Neuronal stem cell (in vitro differentiated cells): ENCODE data around the gene GRIN3B.

Source experiments
- DNase-seq: peaks from one replicate; pipeline ENCODE4 v3.0.0-alpha.2; 2013; ENCODE audit warnings: low spot score
- H2AFZ ChIP-seq: one replicate; pipeline ENCODE4 v1.6.1; 2013; ENCODE audit warnings: mild to moderate bottlenecking, low read length, inconsistent platforms
- H2AK5ac ChIP-seq: 2 replicates; pipeline ENCODE4 v1.6.1; 2013; ENCODE audit warnings: low read depth, mild to moderate bottlenecking, inconsistent platforms, low read length, moderate library complexity, mixed read lengths
- H2BK120ac ChIP-seq: 2 replicates; pipeline ENCODE4 v1.6.1; 2013; ENCODE audit warnings: low read depth, mild to moderate bottlenecking, inconsistent platforms, low read length, moderate library complexity, mixed read lengths
- H2BK12ac ChIP-seq: one replicate; pipeline ENCODE4 v1.6.1; 2013; ENCODE audit warnings: low read length, inconsistent platforms
- H2BK15ac ChIP-seq: 2 replicates; pipeline ENCODE4 v1.6.1; 2013; ENCODE audit warnings: mild to moderate bottlenecking, low read length, inconsistent platforms, mixed read lengths
- H2BK5ac ChIP-seq: one replicate; pipeline ENCODE4 v1.6.1; 2013; ENCODE audit warnings: inconsistent platforms, mild to moderate bottlenecking, low read length, moderate library complexity
- H3K14ac ChIP-seq: one replicate; pipeline ENCODE4 v1.6.1; 2013; ENCODE audit warnings: low read length, inconsistent platforms
- H3K18ac ChIP-seq: 2 replicates; pipeline ENCODE4 v1.6.1; 2013; ENCODE audit warnings: low read length, inconsistent platforms
- H3K23ac ChIP-seq: 2 replicates; pipeline ENCODE4 v1.6.1; 2013; ENCODE audit warnings: low read depth, mild to moderate bottlenecking, mixed read lengths, low read length, inconsistent platforms; ENCODE audit not compliant: poor library complexity
- H3K27ac ChIP-seq: replicated peaks from 3 replicates; pipeline ENCODE4 v1.5.1; 2013; ENCODE audit warnings: low read length, inconsistent platforms
- H3K27me3 ChIP-seq, 3 experiments: 2 replicates each; pipeline ENCODE4 v1.6.1; 2013; ENCODE audit warnings: low read length in 3 of 3, mild to moderate bottlenecking in 2 of 3, inconsistent platforms in 1 of 3, low read depth in 1 of 3, mixed read lengths in 1 of 3, moderate library complexity in 1 of 3; ENCODE audit not compliant: control insufficient read depth in 3 of 3, insufficient read depth in 3 of 3
- H3K36me3 ChIP-seq, 2 donors: replicated peaks in 1 of 2; 2 replicates each; pipeline ENCODE4 v1.6.1; 2013; ENCODE audit warnings: low read length in 2 of 2; ENCODE audit not compliant: control insufficient read depth in 2 of 2, insufficient read depth in 2 of 2
- H3K4ac ChIP-seq: 2 replicates; pipeline ENCODE4 v1.6.1; 2013; ENCODE audit warnings: inconsistent platforms, mild to moderate bottlenecking, low read length, moderate library complexity
- H3K4me1 ChIP-seq, 2 donors: 1 replicate in 1 of 2; 2 replicates in 1 of 2; pipeline ENCODE4 v1.6.1; 2013; ENCODE audit warnings: low read length in 2 of 2, low read depth in 1 of 2; ENCODE audit not compliant: control insufficient read depth in 2 of 2, insufficient read depth in 1 of 2
- H3K4me2 ChIP-seq: one replicate; pipeline ENCODE4 v1.6.1; 2013; ENCODE audit warnings: mild to moderate bottlenecking, low read length, inconsistent platforms; ENCODE audit not compliant: insufficient read depth, poor library complexity, severe bottlenecking
- H3K4me3 ChIP-seq, 2 donors: 2 replicates each; pipeline ENCODE4 v1.5.1; 2013; ENCODE audit warnings: low read length in 2 of 2, mild to moderate bottlenecking in 2 of 2, inconsistent platforms in 1 of 2, moderate library complexity in 1 of 2
- H3K79me1 ChIP-seq: one replicate; pipeline ENCODE4 v1.6.1; 2013; ENCODE audit warnings: low read depth, mild to moderate bottlenecking, inconsistent platforms, low read length, moderate library complexity
- H3K9ac ChIP-seq: one replicate; pipeline ENCODE4 v1.6.1; 2013; ENCODE audit warnings: mild to moderate bottlenecking, low read depth, low read length, inconsistent platforms; ENCODE audit not compliant: poor library complexity
- H3K9me3 ChIP-seq, 2 donors: replicated peaks in 1 of 2; 2 replicates each; pipeline versions ENCODE3 to v1.6.1; 2013; ENCODE audit warnings: low read length in 2 of 2, mild to moderate bottlenecking in 2 of 2, inconsistent platforms in 1 of 2, low read depth in 1 of 2, mixed read lengths in 1 of 2, moderate library complexity in 1 of 2; ENCODE audit not compliant: control insufficient read depth in 2 of 2, insufficient read depth in 1 of 2
- H4K8ac ChIP-seq: one replicate; pipeline ENCODE4 v1.6.1; 2013; ENCODE audit warnings: low read depth, mild to moderate bottlenecking, inconsistent platforms, low read length, moderate library complexity
- H4K91ac ChIP-seq: one replicate; pipeline ENCODE4 v1.6.1; 2013; ENCODE audit warnings: low read length, low read depth, mild to moderate bottlenecking, inconsistent platforms; ENCODE audit not compliant: poor library complexity
- WGBS, 2 donors: extraction: QIAGEN DNeasy Blood & Tissue Kit; methylation state at CpG; one replicate each; pipeline ENCODE4 v1.1.7; 2013; ENCODE audit warnings: missing lambda C conversion rate in 2 of 2, mixed read lengths in 1 of 2; ENCODE audit not compliant: insufficient read length in 2 of 2, insufficient replicate concordance in 1 of 2; ENCODE audit errors: extremely low coverage in 2 of 2; 5-methylcytosine and 5-hydroxymethylcytosine counted together

Gene GRIN3B

DNA sequence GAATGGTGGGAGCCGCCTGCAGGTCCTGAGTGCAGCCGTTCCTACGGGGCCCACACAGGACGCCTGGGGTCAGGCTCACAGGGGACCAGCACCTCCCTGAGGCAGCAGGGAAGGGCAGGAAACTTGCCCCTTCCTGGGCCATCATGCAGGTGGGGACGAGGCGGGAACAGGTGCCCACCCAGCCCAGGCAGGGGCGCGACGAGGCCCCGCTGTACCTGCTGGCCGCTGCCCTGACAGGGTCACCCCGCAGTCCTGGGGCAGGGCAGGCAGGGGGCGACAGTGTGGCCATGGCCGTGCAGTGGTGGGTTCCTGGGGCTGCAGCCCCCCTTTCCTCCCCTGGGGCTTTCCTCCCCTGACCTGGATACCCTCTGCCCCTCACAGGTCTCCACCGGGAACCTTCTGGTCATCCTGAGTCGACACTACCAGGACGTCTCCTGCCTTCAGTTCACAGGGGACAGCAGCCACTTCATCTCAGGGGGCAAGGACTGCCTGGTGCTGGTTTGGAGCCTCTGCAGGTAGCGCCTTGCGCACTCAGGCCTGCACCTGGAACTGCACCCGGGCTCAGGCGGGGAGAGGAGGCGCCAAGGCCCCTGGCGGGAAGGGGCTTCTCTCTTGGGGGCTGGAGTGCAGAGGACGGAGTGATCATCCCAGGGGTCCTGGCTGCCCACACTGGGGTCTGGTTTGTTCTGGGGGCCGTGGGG is 10.7 kb upstream of the GRIN3B start:
- WGBS, 2 donors: no CpG with 5 or more reads among the region's 25 CpGs
- H4K8ac ChIP-seq: no peak overlapping the region
- no peak overlapping the region for H2BK120ac ChIP-seq
- DNase-seq: no peak
- no peak overlapping the region for H4K91ac ChIP-seq
- H2BK5ac ChIP-seq: peak overlapping the region; percentile 13
- no peak overlapping the region for H2AFZ ChIP-seq
- H3K18ac ChIP-seq: no peak overlapping the region
- H3K4me3 ChIP-seq: no peak overlapping the region
- peaks cover 30 to 71% of the 10 kb centered on the region in 2 donors for H3K36me3 ChIP-seq
- H3K79me1 ChIP-seq: peaks cover 11% of the 10 kb centered on the region
- no peak overlapping the region for H2BK12ac ChIP-seq
- peak overlapping the region; percentile 60 for H3K9ac ChIP-seq
- no peak overlapping the region for H2AK5ac ChIP-seq
- no peaks in the 10 kb centered on the region for H3K9me3 ChIP-seq
- H3K14ac ChIP-seq: peak overlapping the region; percentile 8
- H3K4ac ChIP-seq: no peak overlapping the region
- peak overlapping the region; percentile 97 for H3K23ac ChIP-seq
- no peaks in the 10 kb centered on the region for H3K27me3 ChIP-seq
- H3K27ac ChIP-seq: no peak overlapping the region
- no peak overlapping the region for H3K4me2 ChIP-seq
- H2BK15ac ChIP-seq: no peak overlapping the region
- peaks cover 2 to 3% of the 10 kb centered on the region in 2 donors for H3K4me1 ChIP-seq

DNA sequence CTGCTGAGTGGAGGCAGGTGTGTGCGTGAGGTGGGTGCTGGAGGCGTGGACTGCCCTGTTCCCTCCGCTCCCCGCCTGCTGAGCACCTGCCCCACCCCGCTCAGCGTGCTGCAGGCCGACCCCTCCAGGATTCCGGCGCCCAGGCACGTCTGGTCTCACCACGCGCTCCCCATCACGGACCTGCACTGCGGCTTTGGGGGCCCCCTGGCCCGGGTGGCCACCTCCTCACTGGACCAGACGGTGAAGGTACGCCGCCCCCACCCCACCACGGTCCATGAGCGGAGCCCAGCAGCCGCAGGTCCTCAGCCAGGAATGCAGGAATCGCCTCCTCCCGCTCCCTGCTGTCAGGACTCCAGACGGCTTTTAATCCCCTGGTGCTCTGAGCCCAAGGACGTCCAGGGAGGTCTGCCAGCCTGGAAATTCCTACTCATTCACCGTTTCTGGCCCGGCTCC is 10.1 kb upstream of the GRIN3B start:
- H2BK12ac ChIP-seq: no peak overlapping the region
- no peak overlapping the region for H3K27ac ChIP-seq
- H3K9ac ChIP-seq: peak overlapping the region; percentile 60
- H4K8ac ChIP-seq: no peak overlapping the region
- H2BK15ac ChIP-seq: no peak overlapping the region
- no peak for DNase-seq
- peaks cover 0 to 3% of the 10 kb centered on the region in 2 donors for H3K4me1 ChIP-seq
- no peak overlapping the region for H4K91ac ChIP-seq
- H3K23ac ChIP-seq: peak overlapping the region; percentile 43
- H3K9me3 ChIP-seq: no peaks in the 10 kb centered on the region
- no peak overlapping the region for H3K4ac ChIP-seq
- peaks cover 9% of the 10 kb centered on the region for H3K79me1 ChIP-seq
- WGBS, 2 donors: no CpG with 5 or more reads among the region's 27 CpGs
- no peak overlapping the region for H2AK5ac ChIP-seq
- H3K18ac ChIP-seq: peak overlapping the region; percentile 28
- peaks cover 30 to 75% of the 10 kb centered on the region in 2 donors for H3K36me3 ChIP-seq
- peak overlapping the region; percentile 8 for H3K14ac ChIP-seq
- no peak overlapping the region for H3K4me3 ChIP-seq
- H2BK5ac ChIP-seq: peak overlapping the region; percentile 13
- H2BK120ac ChIP-seq: no peak overlapping the region
- H3K27me3 ChIP-seq: no peaks in the 10 kb centered on the region
- no peak overlapping the region for H3K4me2 ChIP-seq
- no peak overlapping the region for H2AFZ ChIP-seq

DNA sequence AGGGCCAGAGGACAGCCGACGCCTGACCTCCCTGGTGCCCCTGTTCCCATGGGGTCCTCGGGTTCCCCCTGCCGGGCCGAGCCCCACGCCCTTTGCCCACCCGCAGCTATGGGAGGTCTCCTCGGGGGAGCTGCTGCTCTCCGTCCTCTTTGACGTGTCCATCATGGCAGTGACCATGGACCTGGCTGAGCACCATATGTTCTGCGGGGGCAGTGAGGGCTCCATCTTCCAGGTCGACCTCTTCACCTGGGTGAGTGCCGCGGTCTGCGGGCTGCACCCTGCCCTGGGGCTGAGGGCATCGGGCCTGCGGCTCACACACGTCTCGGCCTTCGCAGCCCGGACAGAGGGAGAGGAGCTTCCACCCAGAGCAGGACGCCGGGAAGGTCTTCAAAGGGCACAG is 9.5 kb upstream of the GRIN3B start:
- Histone ChIP-seq H2AFZ (no peak overlapping the region), H3K4me3 (no peak overlapping the region), H3K4me1 (peaks cover 0 to 3% of the 10 kb centered on the region in 2 donors), H3K4me2 (no peak overlapping the region), H3K14ac (no peak overlapping the region), H2BK12ac (no peak overlapping the region), H3K27me3 (peaks cover 0 to under 1% (median 0%) of the 10 kb centered on the region in 3 experiments), H4K91ac (peak overlapping the region; percentile 85), H3K9ac (no peak overlapping the region), H3K18ac (no peak overlapping the region), H2BK5ac (no peak overlapping the region), H3K36me3 (peaks cover 29 to 73% of the 10 kb centered on the region in 2 donors), H3K23ac (peak overlapping the region; percentile 20), H2BK120ac (no peak overlapping the region), H3K79me1 (peaks cover 7% of the 10 kb centered on the region), H2BK15ac (no peak overlapping the region), H2AK5ac (no peak overlapping the region), H3K4ac (no peak overlapping the region), H3K27ac (no peak overlapping the region), H3K9me3 (no peaks in the 10 kb centered on the region), H4K8ac (no peak overlapping the region)
- WGBS, 2 donors: no CpG with 5 or more reads among the region's 23 CpGs
- DNase-seq: no peak

- Histone ChIP-seq H3K4me3 (no peak overlapping the region), H4K8ac (no peak overlapping the region), H2BK5ac (no peak overlapping the region), H3K9me3 (no peaks in the 10 kb centered on the region), H3K4me1 (peaks cover 3 to 4% of the 10 kb centered on the region in 2 donors), H3K79me1 (peaks cover 6% of the 10 kb centered on the region), H3K36me3 (peaks cover 27 to 67% of the 10 kb centered on the region in 2 donors), H3K23ac (no peak overlapping the region), H2BK12ac (no peak overlapping the region), H3K18ac (no peak overlapping the region), H2BK120ac (no peak overlapping the region), H4K91ac (peak overlapping the region; percentile 85), H3K27me3 (peaks cover 0 to 5% (median 0%) of the 10 kb centered on the region in 3 experiments), H3K9ac (no peak overlapping the region), H3K4ac (no peak overlapping the region), H3K4me2 (no peak overlapping the region), H2BK15ac (no peak overlapping the region), H3K14ac (peak overlapping the region; percentile 71), H2AK5ac (no peak overlapping the region), H2AFZ (no peak overlapping the region), H3K27ac (no peak overlapping the region)
- no peak for DNase-seq
- no CpG with 5 or more reads among the region's 47 CpGs for WGBS, 2 donors
Observed at GRCh38 chr19:991174-991931, 8.9 kb upstream of the GRIN3B start.
